AG09309 (cell line): ENCODE measurements around the gene FGF22.

Experiments
- DNase-seq: peaks from one replicate; pipeline ENCODE4 v3.0.0-alpha.2; 2010; ENCODE audit warnings: low read depth
- H3K4me3 ChIP-seq: 2 replicates; pipeline ENCODE4 v1.5.1; 2011; ENCODE audit warnings: mild to moderate bottlenecking, low read depth, low read length, moderate library complexity; ENCODE audit not compliant: control insufficient read depth
- TF ChIP-seq, protein P1 (sequence below): IDR thresholded peaks from 2 replicates; pipeline ENCODE4 v1.5.1; 2011; ENCODE audit warnings: mild to moderate bottlenecking, low read depth, low read length, inconsistent platforms; ENCODE audit not compliant: insufficient read depth, control insufficient read depth; ENCODE audit errors: missing control alignments

Gene FGF22

GRCh38 chr19:640161-640558, 481 bp downstream of the FGF22 start:
- no peak for DNase-seq
- TF ChIP-seq, protein P1, sequence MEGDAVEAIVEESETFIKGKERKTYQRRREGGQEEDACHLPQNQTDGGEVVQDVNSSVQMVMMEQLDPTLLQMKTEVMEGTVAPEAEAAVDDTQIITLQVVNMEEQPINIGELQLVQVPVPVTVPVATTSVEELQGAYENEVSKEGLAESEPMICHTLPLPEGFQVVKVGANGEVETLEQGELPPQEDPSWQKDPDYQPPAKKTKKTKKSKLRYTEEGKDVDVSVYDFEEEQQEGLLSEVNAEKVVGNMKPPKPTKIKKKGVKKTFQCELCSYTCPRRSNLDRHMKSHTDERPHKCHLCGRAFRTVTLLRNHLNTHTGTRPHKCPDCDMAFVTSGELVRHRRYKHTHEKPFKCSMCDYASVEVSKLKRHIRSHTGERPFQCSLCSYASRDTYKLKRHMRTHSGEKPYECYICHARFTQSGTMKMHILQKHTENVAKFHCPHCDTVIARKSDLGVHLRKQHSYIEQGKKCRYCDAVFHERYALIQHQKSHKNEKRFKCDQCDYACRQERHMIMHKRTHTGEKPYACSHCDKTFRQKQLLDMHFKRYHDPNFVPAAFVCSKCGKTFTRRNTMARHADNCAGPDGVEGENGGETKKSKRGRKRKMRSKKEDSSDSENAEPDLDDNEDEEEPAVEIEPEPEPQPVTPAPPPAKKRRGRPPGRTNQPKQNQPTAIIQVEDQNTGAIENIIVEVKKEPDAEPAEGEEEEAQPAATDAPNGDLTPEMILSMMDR: no peak
- H3K4me3 ChIP-seq: no peak overlapping the region

DNA sequence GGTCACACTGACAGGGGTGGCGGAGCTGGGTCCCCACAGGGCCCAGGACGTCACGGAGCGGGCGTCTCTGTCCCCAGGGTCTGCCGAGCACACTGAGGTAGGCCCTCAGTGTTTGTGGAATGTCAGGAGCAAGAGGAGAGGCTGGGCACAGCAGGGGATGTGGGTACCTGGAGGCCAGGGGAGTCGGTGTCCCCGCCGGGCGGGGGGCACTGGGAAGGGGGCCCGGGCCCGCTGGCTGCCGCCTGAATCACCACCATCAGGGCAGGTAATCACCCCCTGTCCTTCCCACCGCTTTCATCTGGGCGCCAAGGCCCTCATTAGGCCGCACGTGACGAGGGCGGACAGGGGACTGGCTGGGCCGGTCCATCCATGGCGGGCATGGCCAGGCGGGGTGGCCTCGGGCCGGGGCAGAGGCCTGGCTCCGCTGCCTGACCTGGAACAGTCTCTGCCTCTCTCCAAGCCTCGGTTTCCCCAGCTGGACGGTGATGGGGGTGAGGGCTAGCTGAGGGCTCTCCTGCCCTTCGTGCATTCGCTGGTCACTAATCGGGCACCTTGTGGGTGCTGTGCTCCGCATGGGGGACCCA, 1.0 kb downstream of the FGF22 start:
- TF ChIP-seq, protein P1: no peak
- no peak for DNase-seq
- H3K4me3 ChIP-seq: no peak overlapping the region

DNA sequence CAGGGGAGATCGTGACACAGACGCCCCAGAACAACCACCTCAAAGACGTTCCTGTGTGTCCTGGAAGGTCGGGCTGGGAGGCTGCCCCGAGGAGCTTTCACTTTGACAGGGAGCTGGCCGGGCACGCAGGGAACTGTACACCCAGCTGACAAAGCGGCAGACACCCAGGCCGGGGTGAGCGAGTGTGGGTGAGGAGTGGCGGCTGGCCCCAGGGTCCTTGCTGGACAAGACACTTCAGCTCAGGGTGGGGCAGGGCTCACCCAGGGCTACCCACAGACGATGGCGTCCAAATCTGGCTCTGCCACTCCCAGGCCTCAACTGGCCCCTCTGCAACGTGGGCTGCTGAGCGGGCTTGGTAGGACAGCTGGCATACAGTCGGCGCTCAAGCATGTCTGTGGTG, 2.0 kb downstream of the FGF22 start:
- no peak for DNase-seq
- no peak overlapping the region for H3K4me3 ChIP-seq
- TF ChIP-seq, protein P1: no peak

GRCh38 chr19:642767-643727, 3.4 kb downstream of the FGF22 start:
- no peak overlapping the region for H3K4me3 ChIP-seq
- TF ChIP-seq, protein P1: no peak
- DNase-seq: no peak

DNA sequence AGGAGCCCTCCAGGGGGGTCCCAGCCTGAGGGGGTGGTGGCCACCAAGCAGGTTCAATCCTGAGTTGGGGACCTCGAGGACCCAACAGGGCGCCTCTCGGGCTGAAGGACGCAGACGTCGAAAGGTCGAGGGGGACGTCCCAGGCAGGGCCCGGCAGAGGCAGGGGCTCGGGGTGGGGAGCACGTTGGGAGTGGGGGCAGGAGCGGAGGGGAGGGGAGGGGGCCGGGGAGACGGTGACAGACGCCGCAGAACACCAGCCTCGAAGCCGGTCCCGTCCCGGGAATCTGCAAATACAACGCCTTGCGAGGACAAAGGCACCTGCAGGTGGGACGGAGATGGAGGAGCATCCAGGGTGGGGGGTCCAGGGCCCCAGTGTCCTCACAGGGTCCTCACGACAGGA, 4.1 kb downstream of the FGF22 start:
- TF ChIP-seq, protein P1: no peak
- no peak overlapping the region for H3K4me3 ChIP-seq
- no peak for DNase-seq

DNA sequence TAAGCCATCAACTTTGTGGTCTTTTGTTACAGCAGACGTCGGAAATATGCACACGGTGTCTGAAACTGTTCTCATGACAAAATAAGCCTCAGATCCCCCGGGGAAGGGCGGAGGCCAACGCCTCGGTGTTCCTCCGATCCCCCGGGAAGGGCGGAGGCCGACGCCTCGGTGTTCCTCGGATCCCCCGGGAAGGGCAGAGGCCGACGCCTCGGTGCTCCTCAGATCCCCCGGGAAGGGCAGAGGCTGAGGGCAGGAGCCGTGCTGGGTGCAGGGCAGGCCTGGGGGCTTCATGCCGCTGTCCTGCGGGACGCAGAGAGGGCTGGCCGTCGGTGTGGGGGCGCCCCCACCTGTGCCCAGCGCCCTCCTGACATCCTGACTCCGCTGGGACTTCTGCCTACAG, 4.7 kb downstream of the FGF22 start:
- TF ChIP-seq, protein P1: no peak
- DNase-seq: no peak
- H3K4me3 ChIP-seq: no peak overlapping the region
